ENCODE results near the gene POLR1C.
"Not testable (repeated sequence)": the region's sequence is repeated elsewhere in the genome, so short reads cannot be mapped to it uniquely, and the experiment has no call there.

Gene POLR1C

DNA sequence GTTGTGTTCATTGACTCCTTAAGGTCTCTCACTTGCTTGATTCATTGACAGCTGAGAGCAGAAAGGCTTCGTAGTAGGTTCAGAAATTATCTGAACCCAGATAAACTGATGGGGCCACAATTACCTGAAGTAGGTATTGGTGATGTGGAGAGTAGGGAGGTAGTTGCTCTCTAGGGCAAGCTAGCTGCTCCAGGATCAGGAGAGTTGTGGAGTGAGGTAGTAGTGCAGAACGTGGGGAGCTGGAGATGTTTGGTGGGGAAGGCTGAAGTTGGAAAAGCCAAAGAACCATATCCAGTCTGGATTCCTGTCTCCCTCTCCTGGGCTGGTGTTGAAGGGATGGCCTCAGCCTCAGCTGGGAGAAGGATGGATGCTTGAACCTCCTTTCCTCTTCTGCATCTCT is 23.7 kb upstream of the POLR1C start:
- no peak for DNase-seq (ENCODE audit: low spot score)

GRCh38 chr6:43493833-43494232 is 23.1 kb upstream of the POLR1C start:
- DNase-seq (ENCODE audit: low spot score), result no peak

DNA sequence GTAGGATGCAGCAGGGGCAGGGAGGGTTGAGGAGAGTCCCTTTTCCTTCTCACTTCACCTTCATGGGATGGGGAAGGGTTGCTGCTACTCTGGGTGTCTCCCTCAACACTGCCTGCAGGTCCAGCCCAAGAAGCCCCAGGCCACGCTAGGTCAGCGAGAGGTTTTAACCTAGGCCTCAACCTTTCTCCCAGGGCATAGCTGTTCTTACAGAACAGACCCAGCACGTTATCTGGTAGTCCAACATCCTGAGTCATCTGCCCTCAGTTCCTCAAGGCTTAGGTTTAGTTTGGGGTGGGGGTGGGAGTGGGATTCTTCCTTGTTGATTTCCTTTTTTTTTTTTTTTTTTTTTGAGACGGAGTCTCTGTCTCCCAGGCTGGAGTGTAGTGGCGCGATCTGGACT is 22.6 kb upstream of the POLR1C start:
- no peak for DNase-seq (ENCODE audit: low spot score)

- no peak for DNase-seq (ENCODE audit: low spot score)
Observed at GRCh38 chr6:43494766-43495165, 22.1 kb upstream of the POLR1C start.

- DNase-seq (ENCODE audit: low spot score), result peak; percentile 15
Observed at GRCh38 chr6:43495409-43495941, 21.4 kb upstream of the POLR1C start.

- no peak for DNase-seq (ENCODE audit: low spot score)
Observed at GRCh38 chr6:43496370-43497128, 20.3 kb upstream of the POLR1C start.

- no peak for DNase-seq (ENCODE audit: low spot score)
Observed at GRCh38 chr6:43497129-43497396, 19.8 kb upstream of the POLR1C start.

DNA sequence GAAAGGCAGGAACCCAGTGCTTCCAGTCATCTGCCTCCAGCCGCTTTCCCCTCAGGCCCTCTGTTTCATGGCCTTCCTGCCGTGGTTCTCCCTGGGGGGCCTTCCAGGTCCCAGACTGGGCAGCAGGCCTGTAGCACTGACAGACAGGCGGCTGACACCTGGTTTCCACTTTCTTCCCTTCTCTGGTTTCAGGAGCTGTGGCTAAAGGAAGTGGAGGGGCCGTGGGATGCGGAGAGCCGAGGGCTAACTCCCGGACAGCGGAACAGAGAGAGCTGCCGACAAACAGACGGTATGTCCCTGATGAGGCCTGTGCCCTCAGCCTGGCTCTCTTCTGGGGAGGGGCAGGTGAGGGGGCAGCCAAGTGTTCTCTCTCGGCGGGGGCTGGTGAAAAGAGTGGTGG is 19.2 kb upstream of the POLR1C start:
- DNase-seq (ENCODE audit: low spot score), result no peak

- DNase-seq (ENCODE audit: low spot score), result not testable (repeated sequence)
Observed at GRCh38 chr6:43498291-43498690, 18.6 kb upstream of the POLR1C start.

DNA sequence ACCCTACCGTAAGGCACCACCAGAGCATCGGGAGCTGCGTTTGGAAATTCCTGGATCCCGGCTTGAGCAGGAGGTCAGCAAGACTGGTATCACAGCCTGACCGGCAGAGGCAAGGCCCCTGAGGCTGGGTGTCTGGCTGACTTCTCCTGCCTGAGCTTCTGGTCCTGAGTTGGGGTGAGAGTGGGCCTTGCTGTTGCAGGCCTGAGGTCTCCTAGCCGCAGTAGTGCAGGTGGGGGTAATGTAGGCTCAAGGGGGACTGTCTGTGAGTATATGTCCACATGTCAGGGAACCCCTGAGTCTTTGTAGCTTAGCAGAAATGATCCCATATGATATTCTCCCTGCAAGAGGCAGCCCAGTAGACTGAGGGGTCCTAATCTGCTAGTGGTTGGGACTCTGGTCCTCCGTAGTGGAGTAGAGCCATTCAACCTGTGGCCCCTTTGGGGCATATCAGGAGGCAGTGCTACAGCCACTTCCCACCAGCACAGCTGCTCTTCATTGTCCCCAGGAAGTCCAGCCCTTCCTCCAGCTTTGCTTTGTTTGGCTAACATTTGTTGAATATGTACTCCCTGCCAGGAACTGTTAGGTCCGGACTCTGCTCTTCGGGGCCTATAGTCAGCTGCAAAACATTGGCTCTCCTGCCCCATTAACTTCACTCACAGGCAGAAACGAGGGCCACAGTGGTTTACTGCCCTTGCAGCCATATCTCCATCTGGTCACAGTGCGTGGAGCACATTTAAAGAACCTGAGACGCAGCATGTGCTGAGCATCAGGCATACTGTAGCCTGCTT is 17.7 kb upstream of the POLR1C start:
- no peak for DNase-seq (ENCODE audit: low spot score)

DNA sequence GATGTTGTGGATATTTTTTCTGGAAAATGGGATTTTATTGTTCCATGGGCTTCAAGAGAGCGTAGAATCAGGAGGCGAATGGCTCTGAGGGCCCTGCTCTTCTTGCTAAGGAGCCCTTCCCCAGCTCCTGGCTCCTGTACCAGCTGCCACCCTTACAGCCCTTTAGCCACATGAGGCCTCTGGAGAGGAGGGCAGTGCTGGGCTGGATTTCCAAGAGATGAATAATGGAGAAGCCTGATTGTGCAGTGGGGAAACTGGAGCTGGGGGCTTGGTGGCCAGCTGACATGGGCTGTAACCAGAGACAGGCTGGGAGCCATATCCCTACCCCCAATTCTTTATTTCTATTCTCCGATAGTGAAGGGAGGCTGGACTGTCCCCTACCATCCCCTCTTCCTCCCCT is 16.0 kb upstream of the POLR1C start:
- DNase-seq (ENCODE audit: low spot score), result no peak

- no peak for DNase-seq (ENCODE audit: low spot score)
Observed at GRCh38 chr6:43502666-43503065, 14.2 kb upstream of the POLR1C start.

DNA sequence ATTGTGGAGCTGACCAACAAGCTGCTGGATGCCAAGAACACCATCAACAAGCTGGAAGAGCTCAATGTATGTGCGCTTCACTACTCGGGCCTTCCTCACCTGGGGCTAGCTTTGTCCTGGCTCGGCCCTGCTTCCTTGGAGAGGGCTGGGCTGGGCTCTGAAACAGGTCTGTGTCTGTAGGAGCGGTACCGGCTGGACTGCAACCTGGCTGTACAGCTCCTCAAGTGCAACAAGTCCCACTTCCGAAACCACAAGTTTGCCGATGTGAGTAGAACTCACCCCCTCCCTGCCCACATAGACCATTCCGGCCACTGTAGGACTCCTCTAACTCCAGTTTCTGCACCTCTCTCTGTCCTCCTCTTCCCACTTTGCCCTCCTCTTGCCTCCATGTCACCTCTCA is 13.4 kb upstream of the POLR1C start:
- DNase-seq (ENCODE audit: low spot score), result no peak

DNA sequence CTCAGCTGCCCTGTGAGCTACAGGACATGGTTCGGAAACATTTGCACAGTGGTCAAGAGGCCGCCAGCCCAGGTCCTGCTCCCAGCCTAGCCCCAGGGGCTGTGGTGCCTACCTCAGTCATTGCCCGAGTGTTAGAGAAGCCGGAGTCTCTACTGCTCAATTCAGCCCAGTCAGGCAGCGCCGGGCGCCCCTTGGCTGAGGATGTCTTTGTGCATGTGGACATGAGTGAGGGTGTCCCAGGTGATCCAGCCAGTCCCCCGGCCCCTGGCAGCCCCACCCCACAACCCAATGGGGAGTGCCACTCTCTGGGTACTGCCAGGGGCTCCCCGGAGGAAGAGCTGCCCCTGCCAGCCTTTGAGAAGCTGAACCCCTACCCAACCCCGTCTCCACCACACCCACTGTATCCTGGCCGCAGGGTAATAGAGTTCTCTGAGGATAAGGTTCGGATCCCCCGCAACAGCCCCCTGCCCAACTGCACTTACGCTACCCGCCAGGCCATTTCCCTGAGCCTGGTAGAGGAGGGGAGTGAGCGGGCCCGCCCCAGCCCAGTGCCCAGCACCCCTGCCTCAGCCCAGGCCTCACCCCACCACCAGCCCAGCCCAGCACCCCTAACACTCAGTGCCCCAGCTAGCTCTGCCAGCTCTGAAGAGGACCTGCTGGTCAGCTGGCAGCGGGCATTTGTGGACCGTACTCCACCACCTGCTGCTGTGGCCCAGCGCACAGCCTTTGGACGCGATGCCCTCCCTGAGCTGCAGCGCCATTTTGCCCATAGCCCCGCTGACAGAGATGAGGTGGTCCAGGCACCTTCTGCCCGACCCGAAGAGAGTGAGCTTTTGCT is 11.9 kb upstream of the POLR1C start:
- DNase-seq (ENCODE audit: low spot score), result no peak

DNA sequence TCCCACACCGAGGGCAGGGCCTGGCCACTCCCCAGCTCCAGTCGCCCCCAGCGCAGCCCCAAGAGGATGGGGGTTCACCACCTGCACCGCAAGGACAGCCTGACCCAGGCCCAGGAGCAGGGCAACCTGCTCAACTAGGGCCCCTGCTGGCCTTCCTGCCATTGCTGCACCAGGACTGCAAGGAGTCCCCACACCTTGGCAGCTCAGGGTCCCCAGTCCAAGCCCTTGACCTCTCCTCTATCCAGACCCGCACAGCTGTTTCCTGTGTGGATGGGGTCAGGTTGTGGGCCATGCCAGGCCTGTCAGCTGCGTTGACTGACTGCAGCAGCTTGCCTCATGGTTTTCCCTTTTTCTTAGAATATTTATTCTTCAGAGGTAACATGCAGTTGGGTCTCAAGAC is 11.2 kb upstream of the POLR1C start:
- DNase-seq (ENCODE audit: low spot score), result no peak

GRCh38 chr6:43506171-43506570 is 10.7 kb upstream of the POLR1C start:
- no peak for DNase-seq (ENCODE audit: low spot score)

DNA sequence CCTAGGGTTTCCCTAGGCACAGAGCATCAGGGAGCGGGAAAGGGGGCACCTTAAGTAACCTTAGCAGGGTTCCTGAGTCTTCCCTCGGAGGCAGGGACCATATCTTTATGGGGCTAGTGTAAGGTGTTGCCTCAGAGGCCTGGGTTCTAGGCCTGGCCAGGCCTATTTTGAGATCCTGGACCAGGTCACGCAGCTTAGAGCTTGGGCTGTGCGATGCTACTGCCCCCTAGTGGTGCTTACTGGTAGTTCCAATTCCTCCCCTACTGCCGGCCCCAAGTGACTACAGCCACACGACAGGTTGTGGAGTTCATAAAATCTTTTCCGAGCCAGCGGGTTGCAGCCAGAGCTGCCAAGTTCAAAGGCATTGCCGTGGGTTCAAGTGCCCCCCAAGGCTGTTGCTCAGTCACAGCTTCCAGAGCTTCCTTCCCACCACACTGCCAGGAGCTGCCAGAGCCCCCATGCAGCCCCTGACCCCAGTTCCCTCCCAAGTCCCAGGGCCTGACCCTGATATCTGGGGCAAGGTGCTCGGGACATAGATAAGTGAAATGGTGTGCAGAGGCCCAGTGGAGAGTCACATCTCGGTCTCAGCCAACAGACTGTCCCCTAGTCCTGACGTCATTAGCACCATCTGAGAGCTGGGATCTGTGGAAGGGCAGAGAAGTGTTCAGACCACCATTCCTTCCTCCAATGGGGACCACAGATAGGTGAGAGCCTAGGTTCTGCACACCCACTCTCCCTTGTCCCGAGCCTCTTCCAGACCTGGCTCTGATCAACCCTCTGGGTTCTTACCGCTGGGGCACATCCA is 10.0 kb upstream of the POLR1C start:
- DNase-seq (ENCODE audit: low spot score), result peak; percentile 83

DNA sequence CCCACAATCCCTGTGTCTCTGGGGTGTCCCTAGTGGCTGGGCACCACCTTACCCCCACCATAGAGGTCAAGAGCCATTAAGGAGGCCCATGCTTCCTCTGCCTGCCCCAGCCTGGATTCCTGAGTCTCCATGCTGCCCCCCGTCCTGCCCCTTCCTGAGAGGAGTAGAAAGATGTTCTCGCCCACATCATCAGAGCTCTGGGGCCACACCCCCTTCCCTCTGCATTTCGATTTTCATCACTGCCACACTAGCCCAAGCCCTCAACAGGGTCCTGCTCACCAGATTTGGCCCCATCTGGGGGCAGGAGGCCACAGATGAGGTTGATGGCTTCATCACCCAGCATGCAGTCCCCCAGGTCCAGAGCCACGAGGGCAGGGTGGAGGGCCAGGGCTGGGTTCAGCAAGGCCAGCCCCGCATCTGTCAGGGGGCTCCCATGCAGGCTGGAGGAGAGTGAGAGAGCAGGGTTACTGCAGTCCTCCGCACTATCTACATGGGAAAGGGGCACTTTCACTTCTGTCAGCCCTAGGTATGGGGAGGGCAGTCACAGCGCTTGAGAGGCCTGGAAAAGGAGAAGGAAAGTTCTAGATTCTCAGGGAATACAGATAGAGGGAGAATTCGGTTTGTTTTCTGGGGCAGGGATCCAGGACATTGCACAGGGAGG is 8.3 kb upstream of the POLR1C start:
- DNase-seq (ENCODE audit: low spot score), result no peak

DNA sequence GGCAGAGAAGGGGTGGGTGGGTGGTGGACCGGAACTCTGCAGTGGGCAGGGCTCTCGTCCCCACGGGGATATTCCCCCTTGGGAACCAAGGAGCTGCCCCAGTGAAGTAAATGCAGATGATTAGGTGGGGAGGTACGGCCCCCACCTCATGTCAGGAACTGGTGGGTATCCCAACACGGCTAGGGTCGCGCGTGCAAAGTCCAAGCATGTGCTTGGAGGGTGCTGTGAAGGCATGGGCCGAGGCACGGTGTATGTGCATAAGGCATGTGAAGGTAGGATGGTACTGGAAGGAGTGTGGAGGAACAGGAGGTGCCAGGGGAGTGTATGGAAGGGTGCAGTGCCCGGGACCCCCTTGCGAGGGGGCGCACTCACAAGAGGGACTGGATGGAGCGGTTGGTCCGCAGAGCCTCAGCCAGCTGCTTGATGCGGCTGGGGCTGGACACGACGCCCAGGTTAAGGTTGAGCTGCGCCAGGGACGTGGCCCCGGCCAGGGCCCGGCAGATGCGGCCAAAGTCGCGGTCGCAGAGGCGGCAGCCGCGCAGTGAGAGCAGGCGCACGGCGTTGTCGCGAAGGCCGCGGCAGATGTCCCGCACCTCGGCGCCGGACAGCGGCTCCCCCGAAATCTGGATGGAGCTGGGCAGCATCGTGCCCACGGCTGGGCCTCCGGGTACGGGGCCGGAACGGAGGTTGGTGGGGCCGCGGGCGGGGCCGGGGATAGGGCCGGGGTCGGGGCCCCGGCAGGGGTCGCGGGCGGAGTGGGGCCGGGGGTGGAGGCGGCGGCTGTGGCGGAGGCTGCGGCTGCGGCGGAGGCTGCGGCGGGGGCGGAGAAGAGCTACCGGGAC is 7.5 kb upstream of the POLR1C start:
- no peak for DNase-seq (ENCODE audit: low spot score)
